Measurements from ENCODE around the gene PDLIM3.
"Not testable (repeated sequence)": the region's sequence is repeated elsewhere in the genome, so short reads cannot be mapped to it uniquely, and the experiment has no call there.

The PDLIM3 gene

GRCh38 chr4:185534866-185535611 is at the start of gene PDLIM3:
Gene PDLIM3, minus strand, starts transcription at chr4:185535507. Its CDS starts 73 bp downstream, at chr4:185535434.
- peak in 47 of 51 donors; percentile 12 to 86 (median 64) for DNase-seq

GRCh38 chr4:185583813-185584212 is 48.5 kb upstream of the PDLIM3 start:
- no peak for DNase-seq

- peak in 1 of 51 donors; percentile 30 for DNase-seq
Observed at GRCh38 chr4:185582651-185583400, 47.5 kb upstream of the PDLIM3 start.

- no peak for DNase-seq
Observed at GRCh38 chr4:185580699-185581098, 45.4 kb upstream of the PDLIM3 start.

GRCh38 chr4:185578284-185578683 is 43.0 kb upstream of the PDLIM3 start:
- no peak for DNase-seq

- DNase-seq, result no peak
Observed at GRCh38 chr4:185576962-185577950, 41.9 kb upstream of the PDLIM3 start.

GRCh38 chr4:185576314-185576961 is 41.1 kb upstream of the PDLIM3 start:
- DNase-seq, result no peak

GRCh38 chr4:185573651-185574199 is 38.4 kb upstream of the PDLIM3 start:
- no peak for DNase-seq

- no peak for DNase-seq
Observed at GRCh38 chr4:185570727-185571126, 35.4 kb upstream of the PDLIM3 start.

GRCh38 chr4:185567381-185568376 is 32.4 kb upstream of the PDLIM3 start:
- peak in 35 of 51 donors; percentile 2 to 78 (median 41) for DNase-seq

- DNase-seq, result peak in 7 of 51 donors; percentile 3 to 52 (median 19)
Observed at GRCh38 chr4:185566972-185567371, 31.7 kb upstream of the PDLIM3 start.

- no peak for DNase-seq
Observed at GRCh38 chr4:185566425-185566824, 31.1 kb upstream of the PDLIM3 start.

- no peak for DNase-seq
Observed at GRCh38 chr4:185565696-185566095, 30.4 kb upstream of the PDLIM3 start.

- no peak for DNase-seq
Observed at GRCh38 chr4:185564349-185564748, 29.0 kb upstream of the PDLIM3 start.

- no peak for DNase-seq
Observed at GRCh38 chr4:185562531-185562930, 27.2 kb upstream of the PDLIM3 start.

GRCh38 chr4:185560316-185560715 is 25.0 kb upstream of the PDLIM3 start:
- no peak for DNase-seq

GRCh38 chr4:185559915-185560281 is 24.6 kb upstream of the PDLIM3 start:
- DNase-seq, result peak in 8 of 51 donors; percentile 5 to 61 (median 20)

GRCh38 chr4:185559251-185559914 is 24.1 kb upstream of the PDLIM3 start:
- DNase-seq, result not testable (repeated sequence)
